Chondrocyte (in vitro differentiated cells): Measurements from ENCODE around the gene DAZAP1. TPM values are rescaled to one million over a fixed set of nuclear protein-coding genes. Genes with fewer than 3 reads are reported as not detected.

ENCODE experiments used
- DNase-seq: peaks from one replicate; pipeline ENCODE4 v3.0.0; 2021; ENCODE audit warnings: mixed read lengths, low spot score
- H3K27ac Mint-ChIP-seq: one replicate; pipeline ENCODE4 v1.8.0; 2021; ENCODE audit warnings: mild to moderate bottlenecking, moderate library complexity, mixed read lengths; ENCODE audit not compliant: unreplicated experiment
- H3K27me3 Mint-ChIP-seq: 2 replicates; pipeline ENCODE4 v1.8.0; 2021; ENCODE audit warnings: low read depth, mixed read lengths
- H3K36me3 Mint-ChIP-seq: 2 replicates; pipeline ENCODE4 v1.8.0; 2021; ENCODE audit warnings: low read depth, mixed read lengths
- H3K4me1 Mint-ChIP-seq: 2 replicates; pipeline ENCODE4 v1.8.0; 2021; ENCODE audit warnings: low read depth, mild to moderate bottlenecking, mixed read lengths
- H3K4me3 Mint-ChIP-seq: one replicate; pipeline ENCODE4 v1.8.0; 2021; ENCODE audit warnings: mild to moderate bottlenecking, moderate library complexity, mixed read lengths; ENCODE audit not compliant: unreplicated experiment
- H3K9me3 Mint-ChIP-seq: 2 replicates; pipeline ENCODE4 v1.8.0; 2021; ENCODE audit warnings: low read depth, mixed read lengths
- CTCF ChIP-seq: fragments of 200-600 bp; sonication (generic); IDR thresholded peaks from 2 replicates; pipeline ENCODE4 v1.5.0; 2021; ENCODE audit warnings: antibody characterized with exemption, mild to moderate bottlenecking, moderate library complexity
- total RNA-seq: library from RNA; stranded (reverse); gene quantifications from 3 replicates; pipeline ENCODE4 v1.2.1, GENCODE V29; 2021

Gene DAZAP1
- total RNA-seq, 1 donor from 2014 or later = 88.0 TPM

- peaks cover 3% of the 10 kb centered on the region for H3K36me3 Mint-ChIP-seq
- H3K27me3 Mint-ChIP-seq = no peaks in the 10 kb centered on the region
- no peak for TF ChIP-seq CTCF
- H3K4me3 Mint-ChIP-seq = peak overlapping the region; percentile 79
- peaks cover 22% of the 10 kb centered on the region for H3K4me1 Mint-ChIP-seq
- DNase-seq = no peak
- peak overlapping the region; percentile 83 for H3K27ac Mint-ChIP-seq
- H3K9me3 Mint-ChIP-seq = no peaks in the 10 kb centered on the region
These were observed 23.3 kb upstream of the DAZAP1 start for GRCh38 chr19:1384085-1384462.

GRCh38 chr19:1384478-1385110 is 22.8 kb upstream of the DAZAP1 start:
- DNase-seq = no peak
- H3K4me1 Mint-ChIP-seq = peaks cover 22% of the 10 kb centered on the region
- H3K9me3 Mint-ChIP-seq = no peaks in the 10 kb centered on the region

DNA sequence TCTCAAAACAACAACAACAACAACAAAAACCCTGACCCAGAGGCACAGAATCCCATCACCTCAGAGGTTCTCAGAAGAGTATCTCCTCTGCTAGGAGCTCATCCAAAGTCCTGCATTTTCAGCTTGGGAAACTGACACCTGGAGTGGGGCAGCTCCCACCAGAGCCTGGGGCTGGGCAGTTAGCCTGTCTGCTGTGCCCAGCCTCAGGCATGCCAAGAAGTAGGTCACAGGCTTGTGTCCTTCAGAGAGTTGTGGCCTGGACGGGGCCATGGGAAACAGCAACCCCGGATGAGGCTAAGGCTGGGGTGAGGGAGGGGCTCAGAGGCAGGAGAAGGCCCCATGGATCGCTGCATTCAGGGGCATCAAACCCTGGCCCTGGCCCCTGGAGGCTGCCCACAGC is 21.6 kb upstream of the DAZAP1 start:
- Mint-ChIP-seq H3K27ac (no peak overlapping the region), H3K4me1 (peaks cover 22% of the 10 kb centered on the region), H3K27me3 (no peaks in the 10 kb centered on the region), H3K9me3 (no peaks in the 10 kb centered on the region), H3K36me3 (peaks cover 4% of the 10 kb centered on the region), H3K4me3 (no peak overlapping the region)
- DNase-seq = no peak
- TF ChIP-seq CTCF = no peak

More at GRCh38 chr19:1384478-1385110, 22.8 kb upstream of the DAZAP1 start:
- Mint-ChIP-seq H3K4me3 (peak overlapping the region; percentile 79), H3K36me3 (peaks cover 4% of the 10 kb centered on the region), H3K27me3 (no peaks in the 10 kb centered on the region), H3K27ac (peak overlapping the region; percentile 83)
- TF ChIP-seq CTCF = no peak

GRCh38 chr19:1386945-1387683 is 20.3 kb upstream of the DAZAP1 start:
- peaks cover 15% of the 10 kb centered on the region for H3K4me1 Mint-ChIP-seq
- no peak for DNase-seq
- no peak overlapping the region for H3K4me3 Mint-ChIP-seq
- H3K9me3 Mint-ChIP-seq = no peaks in the 10 kb centered on the region
- H3K27ac Mint-ChIP-seq = no peak overlapping the region
- no peaks in the 10 kb centered on the region for H3K27me3 Mint-ChIP-seq
- H3K36me3 Mint-ChIP-seq = peaks cover 8% of the 10 kb centered on the region
- no peak for TF ChIP-seq CTCF

GRCh38 chr19:1387684-1388636 is 19.4 kb upstream of the DAZAP1 start:
- H3K36me3 Mint-ChIP-seq = peaks cover 12% of the 10 kb centered on the region
- no peak for TF ChIP-seq CTCF
- no peaks in the 10 kb centered on the region for H3K27me3 Mint-ChIP-seq
- no peaks in the 10 kb centered on the region for H3K9me3 Mint-ChIP-seq
- no peak overlapping the region for H3K27ac Mint-ChIP-seq
- H3K4me1 Mint-ChIP-seq = peaks cover 12% of the 10 kb centered on the region
- no peak overlapping the region for H3K4me3 Mint-ChIP-seq
- no peak for DNase-seq
